Endothelial cell of umbilical vein (primary cell): ENCODE results near the gene ERCC1. TPM values are rescaled to one million over a fixed set of nuclear protein-coding genes. Genes with fewer than 3 reads are reported as not detected.

Experiments
- BruUV-seq: library from RNA; stranded (reverse); fragments of 400-500 nt; replicated peaks from 2 replicates; lab custom pipeline; 2021; lab: Mats Ljungman, UMichigan
- CTCF ChIA-PET: fragments of 300-600, 350-600 bp; sonication (Branson Sonifier 250); formaldehyde crosslinking; loops from one replicate; lab custom pipeline; 2021; ENCODE audit warnings: antibody characterized with exemption, inconsistent platforms; lab: Charles Lee
- POLR2A ChIA-PET: fragments of 300-600, 350-600 bp; sonication (Branson Sonifier 250); formaldehyde crosslinking; loops from one replicate; lab custom pipeline; 2021; ENCODE audit warnings: antibody characterized with exemption, inconsistent platforms; lab: Charles Lee
- DNase-seq: peaks from one replicate; pipeline ENCODE4 v3.0.0-alpha.2; 2011; ENCODE audit warnings: low read depth, low spot score
- FAIRE-seq: peaks from 2 replicates; lab custom pipeline; 2011; peaks lifted over from hg19 to GRCh38; lab: Jason Lieb, UNC
- H2AFZ ChIP-seq: 2 replicates; pipeline ENCODE4 v1.6.0; 2012; ENCODE audit warnings: low read depth, low read length, control low read depth, inconsistent platforms
- H3K27ac ChIP-seq: 2 replicates; pipeline ENCODE4 v1.5.1; 2011; ENCODE audit warnings: low read depth, mild to moderate bottlenecking, control low read depth, low read length, moderate library complexity; ENCODE audit not compliant: insufficient read depth
- H3K27me3 ChIP-seq, 2 experiments: 2 replicates each; pipeline versions ENCODE4 v1.6.0 to v1.6.1; 2011; ENCODE audit warnings: low read length in 2 of 2, mixed read lengths in 1 of 2; ENCODE audit not compliant: control insufficient read depth in 2 of 2, insufficient read depth in 2 of 2
- H3K36me3 ChIP-seq, 2 experiments: 2 replicates in 1 of 2; 3 replicates in 1 of 2; pipeline ENCODE4 v1.5.1; 2011; ENCODE audit warnings: low read length in 2 of 2, mild to moderate bottlenecking in 1 of 2, moderate library complexity in 1 of 2; ENCODE audit not compliant: control insufficient read depth in 2 of 2, insufficient read depth in 2 of 2; ENCODE audit errors: extremely low read depth in 1 of 2
- H3K4me1 ChIP-seq: 3 replicates; pipeline ENCODE4 v1.5.1; 2011; ENCODE audit warnings: mild to moderate bottlenecking, low read length; ENCODE audit not compliant: control insufficient read depth, insufficient read depth; ENCODE audit errors: extremely low read depth
- H3K4me2 ChIP-seq: 2 replicates; pipeline ENCODE4 v1.6.1; 2011; ENCODE audit warnings: low read length, control low read depth, mixed read lengths; ENCODE audit not compliant: insufficient read depth
- H3K4me3 ChIP-seq, 3 experiments: fragments of 200-600 bp in 1 of 3; sonication (generic), shearing (Covaris generic) in 1 of 3; replicated peaks in 1 of 3; 2 replicates each; pipeline ENCODE4 v1.5.1; 2011 to 2016; ENCODE audit warnings: control low read depth in 3 of 3, low read length in 3 of 3, mild to moderate bottlenecking in 2 of 3, inconsistent platforms in 1 of 3, low read depth in 1 of 3, moderate library complexity in 1 of 3; ENCODE audit not compliant: insufficient read depth in 1 of 3
- H3K79me2 ChIP-seq: 2 replicates; pipeline ENCODE4 v1.6.0; 2012; ENCODE audit warnings: low read length, inconsistent platforms; ENCODE audit not compliant: control insufficient read depth, insufficient read depth
- H3K9ac ChIP-seq: replicated peaks from 2 replicates; pipeline ENCODE3; 2011; ENCODE audit warnings: low read length, control low read depth; ENCODE audit not compliant: insufficient read depth; ENCODE audit errors: extremely low read depth
- H3K9me1 ChIP-seq: replicated peaks from 3 replicates; pipeline ENCODE4 v1.6.0; 2011; ENCODE audit warnings: mild to moderate bottlenecking, low read length; ENCODE audit not compliant: control insufficient read depth, insufficient read depth; ENCODE audit errors: extremely low read depth
- H3K9me3 ChIP-seq: replicated peaks from 2 replicates; pipeline ENCODE4 v1.5.1; 2012; ENCODE audit warnings: low read length, inconsistent platforms; ENCODE audit not compliant: control insufficient read depth, insufficient read depth
- H4K20me1 ChIP-seq: replicated peaks from 2 replicates; pipeline ENCODE3; 2011; ENCODE audit warnings: mild to moderate bottlenecking, low read length; ENCODE audit not compliant: control insufficient read depth, insufficient read depth; ENCODE audit errors: extremely low read depth
- CTCF ChIP-seq, 2 donors: IDR thresholded peaks; 1 replicate in 1 of 2; 2 replicates in 1 of 2; pipeline ENCODE4 v1.5.1; 2011; ENCODE audit warnings: low read length in 2 of 2, mild to moderate bottlenecking in 2 of 2, moderate library complexity in 2 of 2, control low read depth in 1 of 2, inconsistent platforms in 1 of 2, low read depth in 1 of 2; ENCODE audit not compliant: insufficient read depth in 1 of 2; ENCODE audit errors: extremely low read depth in 1 of 2
- EZH2 ChIP-seq: IDR thresholded peaks from 2 replicates; pipeline ENCODE4 v1.6.1; 2012; ENCODE audit warnings: borderline replicate concordance, low read depth, mild to moderate bottlenecking, moderate library complexity, low read length, inconsistent platforms; ENCODE audit not compliant: severe bottlenecking
- FOS ChIP-seq: IDR thresholded peaks from 2 replicates; pipeline ENCODE4 v1.6.1; 2011; ENCODE audit warnings: mild to moderate bottlenecking, low read length, moderate library complexity, borderline replicate concordance; ENCODE audit not compliant: insufficient read depth
- GATA2 ChIP-seq: IDR thresholded peaks from 2 replicates; pipeline ENCODE4 v1.7.0; 2011; ENCODE audit warnings: low read depth, mild to moderate bottlenecking, moderate library complexity, mixed read lengths, low read length; ENCODE audit not compliant: insufficient read length, insufficient read depth
- JUN ChIP-seq: IDR thresholded peaks from 2 replicates; pipeline ENCODE4 v1.6.1; 2011; ENCODE audit warnings: borderline replicate concordance, low read depth; ENCODE audit not compliant: insufficient read length, insufficient read depth
- MAX ChIP-seq: IDR thresholded peaks from 2 replicates; pipeline ENCODE4 v1.6.1; 2011; ENCODE audit not compliant: insufficient read depth, insufficient read length
- MYC ChIP-seq: IDR thresholded peaks from one replicate; pipeline ENCODE4 v1.6.1; 2011; ENCODE audit warnings: mild to moderate bottlenecking, low read depth, low read length
- POLR2A ChIP-seq: IDR thresholded peaks from 2 replicates; pipeline ENCODE4 v1.6.1; 2012; ENCODE audit warnings: low read depth, mild to moderate bottlenecking, control low read depth, low read length
- POLR2AphosphoS5 ChIP-seq: IDR thresholded peaks from 2 replicates; pipeline ENCODE4 v1.6.1; 2012; ENCODE audit warnings: low read depth, mild to moderate bottlenecking, control low read depth, low read length, moderate library complexity; ENCODE audit not compliant: insufficient read depth
- dilution Hi-C: fragments of 300-500 bp; cut with MboI; formaldehyde crosslinking; loops from one replicate; pipeline ENCODE4 v1.15.0; 2019; ENCODE audit warnings: low sequenced_read_pairs; ENCODE audit not compliant: extremely low pct_ligation_motif_present
- intact Hi-C: fragments of 100-400 bp; cut with micrococcal nuclease; formaldehyde crosslinking; loops from one replicate; pipeline ENCODE4 v1.10.0; 2022
- polyA plus RNA-seq, 4 experiments: library from polyadenylated mRNA; depleted of rRNA in 3 of 4; stranded (reverse) in 3 of 4; unstranded in 1 of 4; fragments of >200 nt; gene quantifications; 2 replicates each; pipeline versions ENCODE4 v1.2.1 to v1.2.3, GENCODE V29; 2011 to 2012; ENCODE audit warnings: missing spikeins in 1 of 4
- total RNA-seq: library from RNA; stranded (reverse); gene quantifications from 2 replicates; pipeline ENCODE4 v1.2.3, GENCODE V29; 2021

ERCC1 gene
- total and polyA plus RNA-seq, 2 donors (not counting 3 experiments of a cell fraction or from before 2014, with no cell fraction given) = 81.8 to 126 TPM

- Histone ChIP-seq H3K27me3 (no peaks in the 10 kb centered on the region), H3K36me3 (no peaks in the 10 kb centered on the region), H3K4me2 (peak overlapping the region; percentile 28), H2AFZ (peak overlapping the region; percentile 75), H3K9ac (peak overlapping the region; percentile 78), H3K9me1 (no peaks in the 10 kb centered on the region), H3K79me2 (no peaks in the 10 kb centered on the region), H3K27ac (peak overlapping the region; percentile 59), H3K4me1 (peaks cover 15% of the 10 kb centered on the region), H3K9me3 (no peaks in the 10 kb centered on the region), H4K20me1 (no peaks in the 10 kb centered on the region), H3K4me3 (peak overlapping the region; percentile 48 to 64 (median 52))
- BruUV-seq = no TSS peak
- ChIA-PET POLR2A (interaction anchor here (0.6 to 1.6 kb wide), 3 partner anchors 28 to 238 kb away, joined by 4 to 17 read pairs (median 8); partner anchors contain the start of gene FOSB), CTCF (interaction anchor here (0.6 to 8.6 kb wide), 50 partner anchors 8 to 278 kb away, joined by 3 to 891 read pairs (median 6); partner anchors contain the start of genes ERCC1, FOSB, PPP1R13L and QPCTL)
- no peak for TF ChIP-seq GATA2
- peak; percentile 88 to 99 for TF ChIP-seq CTCF (IDR thresholded peaks at IDR 0.05; ENCODE audit: extremely low read depth in 1 of 2, insufficient read depth in 1 of 2, low read depth in 1 of 2, low read length in 2 of 2)
- no peak for TF ChIP-seq MAX
- no peak for TF ChIP-seq MYC
- TF ChIP-seq FOS = peak; percentile 36
- TF ChIP-seq JUN = no peak
- TF ChIP-seq EZH2 = no peak
- TF ChIP-seq POLR2A = no peak
- TF ChIP-seq POLR2AphosphoS5 = peak; percentile 82
- intact Hi-C loops = loop anchor here (1.0 kb wide), 3 partner anchors 15 to 204 kb away; no protein-coding TSS in a partner anchor
- dilution Hi-C loops = no loop called here
- FAIRE-seq (peak; percentile 48), DNase-seq (peak; percentile 65)
Measured at GRCh38 chr19:45439569-45440258, 16.0 kb upstream of the ERCC1 start.
